GM20000 (cell line): ENCODE measurements around the gene CTNNA2.

Experiments used
- DNase-seq: peaks from one replicate; pipeline ENCODE4 v3.0.0; 2012; ENCODE audit warnings: low spot score
- TF ChIP-seq, protein P1 (sequence below): IDR thresholded peaks from 2 replicates; pipeline ENCODE4 v1.5.1; 2012; ENCODE audit warnings: mild to moderate bottlenecking, control low read depth; ENCODE audit errors: extremely low read depth, missing control alignments

The CTNNA2 gene

DNA sequence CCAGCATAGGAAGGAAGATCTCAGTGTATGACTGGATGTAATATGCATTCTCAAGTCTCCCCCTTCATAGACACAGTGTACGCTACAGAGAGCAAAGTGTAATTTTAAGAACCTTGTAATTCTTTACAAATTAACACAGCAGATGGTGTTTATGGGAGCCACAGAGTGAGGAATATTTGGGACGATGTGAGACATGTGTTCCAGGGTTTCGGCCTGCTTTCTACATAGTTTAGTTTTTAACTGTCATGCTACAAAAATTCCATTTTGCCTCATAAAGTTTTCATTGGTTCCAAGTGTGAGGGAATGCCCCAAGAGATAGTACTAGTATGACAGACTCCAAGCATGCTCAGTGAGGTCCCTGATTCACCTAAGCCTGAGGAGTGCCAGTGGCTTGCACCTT lies 867.9 kb downstream of the CTNNA2 start:
- DNase-seq: no peak
- TF ChIP-seq, protein P1, sequence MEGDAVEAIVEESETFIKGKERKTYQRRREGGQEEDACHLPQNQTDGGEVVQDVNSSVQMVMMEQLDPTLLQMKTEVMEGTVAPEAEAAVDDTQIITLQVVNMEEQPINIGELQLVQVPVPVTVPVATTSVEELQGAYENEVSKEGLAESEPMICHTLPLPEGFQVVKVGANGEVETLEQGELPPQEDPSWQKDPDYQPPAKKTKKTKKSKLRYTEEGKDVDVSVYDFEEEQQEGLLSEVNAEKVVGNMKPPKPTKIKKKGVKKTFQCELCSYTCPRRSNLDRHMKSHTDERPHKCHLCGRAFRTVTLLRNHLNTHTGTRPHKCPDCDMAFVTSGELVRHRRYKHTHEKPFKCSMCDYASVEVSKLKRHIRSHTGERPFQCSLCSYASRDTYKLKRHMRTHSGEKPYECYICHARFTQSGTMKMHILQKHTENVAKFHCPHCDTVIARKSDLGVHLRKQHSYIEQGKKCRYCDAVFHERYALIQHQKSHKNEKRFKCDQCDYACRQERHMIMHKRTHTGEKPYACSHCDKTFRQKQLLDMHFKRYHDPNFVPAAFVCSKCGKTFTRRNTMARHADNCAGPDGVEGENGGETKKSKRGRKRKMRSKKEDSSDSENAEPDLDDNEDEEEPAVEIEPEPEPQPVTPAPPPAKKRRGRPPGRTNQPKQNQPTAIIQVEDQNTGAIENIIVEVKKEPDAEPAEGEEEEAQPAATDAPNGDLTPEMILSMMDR: no peak

GRCh38 chr2:80381666-80382065 lies 868.8 kb downstream of the CTNNA2 start:
- no peak for DNase-seq
- TF ChIP-seq, protein P1: no peak

DNA sequence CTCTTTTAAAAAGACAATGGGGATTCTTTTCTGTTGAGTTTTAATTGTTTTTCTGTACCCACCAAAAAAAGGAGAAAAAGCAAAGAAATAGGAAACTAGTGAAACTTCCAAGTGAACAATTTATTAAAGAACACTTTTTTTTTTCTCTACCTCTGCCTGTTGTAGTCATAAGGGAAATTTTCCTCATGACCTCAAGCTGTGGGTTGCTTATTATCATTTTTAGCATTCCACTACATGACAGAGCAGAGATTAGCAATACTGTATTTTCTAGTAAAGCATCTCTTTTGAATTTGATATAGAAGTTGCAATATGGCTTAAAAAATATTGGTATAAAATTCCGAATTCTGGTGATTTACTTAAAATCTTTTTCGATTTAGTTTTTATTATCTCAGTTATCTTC lies 879.6 kb downstream of the CTNNA2 start:
- no peak for DNase-seq
- TF ChIP-seq, protein P1: no peak

- TF ChIP-seq, protein P1: no peak
- no peak for DNase-seq
These were observed 881.1 kb downstream of the CTNNA2 start for GRCh38 chr2:80393991-80394390.

DNA sequence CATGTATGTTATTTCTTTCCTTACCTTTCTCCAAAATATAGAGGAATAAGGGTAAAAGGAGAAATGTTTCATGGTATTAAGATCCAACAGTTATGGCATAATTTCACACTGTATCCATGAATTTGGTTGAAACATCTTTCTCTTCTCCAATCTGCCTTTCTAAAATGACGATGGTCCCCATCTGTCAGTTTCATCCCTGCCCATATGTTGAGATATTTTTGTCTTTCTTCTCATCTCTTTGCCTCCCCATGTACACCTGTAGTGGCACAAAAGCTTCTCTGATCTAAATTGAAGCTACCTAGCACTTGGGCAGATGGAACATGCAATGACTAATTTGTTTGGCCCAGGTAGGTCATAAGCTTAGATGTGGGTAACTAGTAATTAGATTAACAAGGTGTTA lies 882.4 kb downstream of the CTNNA2 start:
- TF ChIP-seq, protein P1: no peak
- DNase-seq: no peak

GRCh38 chr2:80396276-80396675 lies 883.4 kb downstream of the CTNNA2 start:
- DNase-seq: no peak

GRCh38 chr2:80403081-80403480 lies 890.2 kb downstream of the CTNNA2 start:
- DNase-seq: no peak
- TF ChIP-seq, protein P1: no peak

More at GRCh38 chr2:80396276-80396675, 883.4 kb downstream of the CTNNA2 start:
- TF ChIP-seq, protein P1: no peak
